H1 (cell line): ENCODE results near the gene RHEX. TPM values are rescaled to one million over a fixed set of nuclear protein-coding genes. Genes with fewer than 3 reads are reported as not detected.

Experiments used
- CTCF ChIA-PET: fragments of 300-600 bp; sonication (Branson Sonifier 250); formaldehyde crosslinking; loops from one replicate; lab custom pipeline; 2021; ENCODE audit not compliant: partially characterized antibody; lab: Charles Lee
- POLR2A ChIA-PET: fragments of 300-600 bp; sonication (Branson Sonifier 250); formaldehyde crosslinking; loops from one replicate; lab custom pipeline; 2021; ENCODE audit warnings: inconsistent platforms; ENCODE audit not compliant: partially characterized antibody; lab: Charles Lee
- DNase-seq, 2 experiments: peaks; one replicate each; pipeline versions ENCODE4 v3.0.0 to v3.0.0-alpha.2; 2010 to 2022; ENCODE audit warnings: low spot score in 2 of 2, low read depth in 1 of 2, mixed read lengths in 1 of 2
- FAIRE-seq: peaks from 2 replicates; lab custom pipeline; 2011; peaks lifted over from hg19 to GRCh38; lab: Jason Lieb, UNC
- H2AFZ ChIP-seq: 2 replicates; pipeline ENCODE4 v1.8.1; 2012; ENCODE audit warnings: low read length, inconsistent platforms
- H2AK5ac ChIP-seq: 2 replicates; pipeline ENCODE4 v1.6.1; 2013; ENCODE audit warnings: low read depth, low read length
- H2BK120ac ChIP-seq: replicated peaks from 2 replicates; pipeline ENCODE3; 2013; ENCODE audit warnings: low read depth, low read length, inconsistent platforms
- H2BK12ac ChIP-seq: 2 replicates; pipeline ENCODE4 v1.6.1; 2013; ENCODE audit warnings: low read depth, low read length
- H2BK15ac ChIP-seq: 2 replicates; pipeline ENCODE4 v1.6.1; 2013; ENCODE audit warnings: low read length
- H2BK20ac ChIP-seq: 2 replicates; pipeline ENCODE4 v1.6.1; 2013; ENCODE audit warnings: low read length
- H2BK5ac ChIP-seq: 2 replicates; pipeline ENCODE4 v1.6.1; 2013; ENCODE audit warnings: low read depth, low read length
- H3K14ac ChIP-seq: 2 replicates; pipeline ENCODE4 v1.6.1; 2013; ENCODE audit warnings: inconsistent platforms; ENCODE audit not compliant: insufficient read length
- H3K18ac ChIP-seq: 2 replicates; pipeline ENCODE4 v1.6.1; 2013; ENCODE audit warnings: low read length; ENCODE audit errors: extremely low read depth
- H3K23ac ChIP-seq: 2 replicates; pipeline ENCODE4 v1.6.1; 2013; ENCODE audit warnings: inconsistent platforms; ENCODE audit not compliant: insufficient read length
- H3K23me2 ChIP-seq: 2 replicates; pipeline ENCODE4 v1.6.1; 2013; ENCODE audit warnings: low read depth, low read length
- H3K27ac ChIP-seq: 2 replicates; pipeline ENCODE4 v1.6.1; 2011; ENCODE audit warnings: low read depth, low read length, inconsistent platforms
- H3K27me3 ChIP-seq, 4 experiments: replicated peaks in 1 of 4; 1 replicate in 1 of 4; 2 replicates in 3 of 4; pipeline versions ENCODE4 v1.6.1 to v1.8.1; 2011 to 2013; ENCODE audit warnings: low read length in 3 of 4, mild to moderate bottlenecking in 3 of 4, inconsistent platforms in 2 of 4, mixed read lengths in 2 of 4, moderate library complexity in 1 of 4; ENCODE audit not compliant: control insufficient read depth in 3 of 4, insufficient read depth in 3 of 4; ENCODE audit errors: extremely low read depth in 1 of 4
- H3K36me3 ChIP-seq, 4 experiments: 2 replicates each; pipeline versions ENCODE4 v1.6.1 to v1.8.1; 2011 to 2013; ENCODE audit warnings: mild to moderate bottlenecking in 4 of 4, low read length in 3 of 4, moderate library complexity in 2 of 4, control low read depth in 1 of 4, inconsistent platforms in 1 of 4; ENCODE audit not compliant: insufficient read depth in 4 of 4, control insufficient read depth in 2 of 4
- H3K4ac ChIP-seq: replicated peaks from 2 replicates; pipeline ENCODE3; 2013; ENCODE audit warnings: low read length, low read depth, mixed read lengths, inconsistent platforms; ENCODE audit not compliant: insufficient read length
- H3K4me1 ChIP-seq, 4 experiments: replicated peaks in 1 of 4; 1 replicate in 1 of 4; 2 replicates in 3 of 4; pipeline versions ENCODE4 v1.6.1 to v1.8.1; 2011 to 2013; ENCODE audit warnings: low read length in 3 of 4, inconsistent platforms in 2 of 4, mixed read lengths in 1 of 4; ENCODE audit not compliant: insufficient read depth in 4 of 4, control insufficient read depth in 3 of 4
- H3K4me2 ChIP-seq, 2 experiments: 2 replicates each; pipeline versions ENCODE4 v1.6.1 to v1.8.1; 2011 to 2013; ENCODE audit warnings: low read depth in 2 of 2, low read length in 2 of 2, control low read depth in 1 of 2, inconsistent platforms in 1 of 2, mild to moderate bottlenecking in 1 of 2; ENCODE audit not compliant: insufficient read depth in 1 of 2
- H3K4me3 ChIP-seq, 4 experiments: fragments of 200-600, 300-600 bp in 1 of 4; sonication (generic), shearing (Covaris generic), sonication (Bioruptor Twin) in 1 of 4; 2 replicates each; pipeline versions ENCODE4 v1.5.1 to v1.8.1; 2011 to 2016; ENCODE audit warnings: low read length in 4 of 4, low read depth in 3 of 4, control low read depth in 2 of 4, inconsistent platforms in 2 of 4, mild to moderate bottlenecking in 2 of 4, mixed read lengths in 1 of 4, moderate library complexity in 1 of 4; ENCODE audit not compliant: insufficient read depth in 2 of 4; ENCODE audit errors: extremely low read depth in 1 of 4
- H3K56ac ChIP-seq: replicated peaks from 2 replicates; pipeline ENCODE3; 2013; ENCODE audit warnings: low read depth, mild to moderate bottlenecking, mixed read lengths, low read length, inconsistent platforms; ENCODE audit not compliant: insufficient read length
- H3K79me1 ChIP-seq: 2 replicates; pipeline ENCODE4 v1.6.1; 2013; ENCODE audit warnings: low read depth, low read length, control low read depth
- H3K79me2 ChIP-seq, 2 experiments: 2 replicates each; pipeline versions ENCODE4 v1.6.1 to v1.8.1; 2012 to 2013; ENCODE audit warnings: low read length in 2 of 2, mild to moderate bottlenecking in 2 of 2, inconsistent platforms in 1 of 2; ENCODE audit not compliant: insufficient read depth in 2 of 2, control insufficient read depth in 1 of 2
- H3K9ac ChIP-seq, 4 experiments: replicated peaks in 1 of 4; 1 replicate in 1 of 4; 2 replicates in 3 of 4; pipeline versions ENCODE4 v1.6.1 to v1.8.1; 2011 to 2013; ENCODE audit warnings: low read depth in 3 of 4, low read length in 3 of 4, control low read depth in 2 of 4, mild to moderate bottlenecking in 2 of 4, moderate library complexity in 2 of 4, inconsistent platforms in 1 of 4; ENCODE audit errors: extremely low read depth in 1 of 4
- H3K9me3 ChIP-seq, 2 experiments: 2 replicates each; pipeline versions ENCODE4 v1.6.1 to v1.8.1; 2012 to 2013; ENCODE audit warnings: mild to moderate bottlenecking in 2 of 2, moderate library complexity in 2 of 2, control low read depth in 1 of 2, inconsistent platforms in 1 of 2, low read depth in 1 of 2, low read length in 1 of 2, mixed read lengths in 1 of 2; ENCODE audit not compliant: insufficient read depth in 2 of 2
- H4K20me1 ChIP-seq, 2 experiments: replicated peaks in 1 of 2; 2 replicates each; pipeline versions ENCODE3 to v1.8.1; 2011 to 2013; ENCODE audit warnings: inconsistent platforms in 2 of 2, low read length in 2 of 2, mild to moderate bottlenecking in 1 of 2; ENCODE audit not compliant: insufficient read depth in 2 of 2, control insufficient read depth in 1 of 2
- H4K5ac ChIP-seq: 2 replicates; pipeline ENCODE4 v1.6.1; 2013; ENCODE audit warnings: low read length, low read depth, mixed read lengths, inconsistent platforms; ENCODE audit not compliant: insufficient read length
- H4K8ac ChIP-seq: 2 replicates; pipeline ENCODE4 v1.8.0; 2013; ENCODE audit warnings: mild to moderate bottlenecking, moderate library complexity, low read length, inconsistent platforms; ENCODE audit not compliant: insufficient read depth; ENCODE audit errors: extremely low read depth
- H4K91ac ChIP-seq: replicated peaks from 2 replicates; pipeline ENCODE3; 2013; ENCODE audit warnings: low read length, mixed read lengths, inconsistent platforms; ENCODE audit not compliant: insufficient read length
- BACH1 ChIP-seq: IDR thresholded peaks from 2 replicates; pipeline ENCODE4 v1.6.1; 2012; ENCODE audit warnings: low read length, improper control_type of control experiment
- CBX8 ChIP-seq: fragments of 300-800, 300-1000 bp; sonication (generic); IDR thresholded peaks from 2 replicates; pipeline ENCODE4 v1.7.1; 2016; ENCODE audit warnings: low read depth, low read length, borderline replicate concordance
- CREB1 ChIP-seq: IDR thresholded peaks from 2 replicates; pipeline ENCODE4 v1.6.1; 2012; ENCODE audit warnings: inconsistent platforms
- EGR1 ChIP-seq: IDR thresholded peaks from 2 replicates; pipeline ENCODE4 v1.6.1; 2011; ENCODE audit warnings: low read depth, low read length, borderline replicate concordance
- EZH2 ChIP-seq: fragments of 200-600 bp; sonication (generic); IDR thresholded peaks from 2 replicates; pipeline ENCODE4 v1.7.1; 2012; ENCODE audit warnings: low read depth, mild to moderate bottlenecking, moderate library complexity, low read length, inconsistent platforms; ENCODE audit not compliant: severe bottlenecking
- FOSL1 ChIP-seq: IDR thresholded peaks from 2 replicates; pipeline ENCODE4 v1.6.1; 2011; ENCODE audit warnings: mild to moderate bottlenecking, low read depth, low read length, moderate library complexity; ENCODE audit not compliant: insufficient read depth
- JUND ChIP-seq: IDR thresholded peaks from 2 replicates; pipeline ENCODE4 v1.6.1; 2011; ENCODE audit warnings: mild to moderate bottlenecking, improper control_type of control experiment, low read length
- NANOG ChIP-seq: IDR thresholded peaks from 2 replicates; pipeline ENCODE4 v1.6.1; 2011; ENCODE audit warnings: low read length, low read depth, mild to moderate bottlenecking, inconsistent platforms; ENCODE audit not compliant: insufficient read depth, poor library complexity, severe bottlenecking
- POLR2A ChIP-seq, 2 experiments: IDR thresholded peaks; 1 replicate in 1 of 2; 2 replicates in 1 of 2; pipeline ENCODE4 v1.6.1; 2011; ENCODE audit warnings: low read depth in 2 of 2, low read length in 2 of 2, mild to moderate bottlenecking in 2 of 2; ENCODE audit errors: control extremely low read depth in 1 of 2
- RBBP5 ChIP-seq: IDR thresholded peaks from 2 replicates; pipeline ENCODE4 v1.7.1; 2012; ENCODE audit warnings: low read depth, mild to moderate bottlenecking, inconsistent platforms, low read length, moderate library complexity, borderline replicate concordance
- SIN3A ChIP-seq, 2 experiments: IDR thresholded peaks in 1 of 2; conservative IDR thresholded peaks in 1 of 2; 2 replicates each; pipeline ENCODE4 v1.6.1; 2011 to 2012; ENCODE audit warnings: low read length in 2 of 2, improper control_type of control experiment in 1 of 2, low read depth in 1 of 2, mild to moderate bottlenecking in 1 of 2
- SP2 ChIP-seq: IDR thresholded peaks from 2 replicates; pipeline ENCODE4 v1.6.1; 2012; ENCODE audit warnings: mild to moderate bottlenecking, low read length, inconsistent platforms
- TBP ChIP-seq: IDR thresholded peaks from 2 replicates; pipeline ENCODE4 v1.6.1; 2011; ENCODE audit warnings: low read depth, low read length, improper control_type of control experiment
- WGBS, 2 experiments: shearing (Covaris generic) in 1 of 2; methylation state at CpG; one replicate each; pipeline versions ENCODE4 v1.1.6 to v1.1.7; 2013 to 2015; ENCODE audit warnings: low lambda C conversion rate in 2 of 2, mixed read lengths in 2 of 2, inconsistent platforms in 1 of 2, low coverage in 1 of 2, missing lambda C conversion rate in 1 of 2; ENCODE audit not compliant: insufficient replicate concordance in 2 of 2, insufficient coverage in 1 of 2, insufficient read length in 1 of 2; ENCODE audit errors: extremely low coverage in 1 of 2, missing lambda C conversion rate in 1 of 2; 5-methylcytosine and 5-hydroxymethylcytosine counted together
- polyA plus RNA-seq, 7 experiments: library from polyadenylated mRNA; depleted of rRNA in 3 of 7; stranded (reverse) in 5 of 7; unstranded in 2 of 7; fragments of >200 nt in 5 of 7; fragments of 200-250 nt in 2 of 7; gene quantifications; 1 replicate in 5 of 7; 2 replicates in 1 of 7; 4 replicates in 1 of 7; pipeline versions ENCODE4 v1.2.1 to v1.2.3, GENCODE V29; 2011 to 2013; ENCODE audit warnings: missing spikeins in 2 of 7, mixed read lengths in 2 of 7
- total RNA-seq: library from RNA; stranded (reverse); fragmentation: NEBNext Ultra II Directional; extraction: Animal tissue kit (Norgen Biotek cat#: 25700); gene quantifications from 2 replicates; pipeline ENCODE4 v1.2.1, GENCODE V29; 2021

Gene RHEX
- total and polyA plus RNA-seq, 2 of the 8 experiments (the other 6 are each of a cell fraction or from before 2014, with no cell fraction given) = not detected

- Histone ChIP-seq H3K14ac (no peak overlapping the region), H2BK20ac (no peak overlapping the region), H3K4me1 (no peaks in the 10 kb centered on the region; a peak in 1 of 7 replicates), H4K8ac (no peak overlapping the region), H3K36me3 (no peaks in the 10 kb centered on the region), H3K23me2 (no peaks in the 10 kb centered on the region), H3K4ac (no peak overlapping the region), H3K79me2 (no peaks in the 10 kb centered on the region), H3K27me3 (no peaks in the 10 kb centered on the region), H3K4me3 (no peak overlapping the region), H2BK12ac (no peak overlapping the region), H3K27ac (no peak overlapping the region), H2AFZ (no peak overlapping the region), H4K5ac (no peak overlapping the region), H2BK15ac (no peak overlapping the region), H4K91ac (no peak overlapping the region), H2BK120ac (no peak overlapping the region), H3K56ac (no peak overlapping the region), H3K9ac (no peak overlapping the region), H3K4me2 (no peak overlapping the region), H3K79me1 (no peaks in the 10 kb centered on the region), H3K23ac (no peak overlapping the region), H2AK5ac (no peak overlapping the region), H3K9me3 (no peaks in the 10 kb centered on the region), H3K18ac (no peak overlapping the region), H2BK5ac (no peak overlapping the region), H4K20me1 (no peaks in the 10 kb centered on the region)
- FAIRE-seq (no peak), DNase-seq (peak in 1 of 2 experiments; percentile 30)
- ChIA-PET CTCF (interaction anchor here (0.9 to 16.5 kb wide), 8 partner anchors 8 to 118 kb away, joined by 3 to 262 read pairs (median 7); no protein-coding TSS in a partner anchor), POLR2A (no interaction called here)
- whole genome bisulfite sequencing, 2 experiments = 75% methylated on average over 1 of the region's 1 CpG; no CpG with 5 or more reads in 1 of the 2 experiments
- TF ChIP-seq RBBP5 = no peak
- TF ChIP-seq BACH1 = no peak
- TF ChIP-seq CBX8 = no peak
- TF ChIP-seq POLR2A (IDR thresholded peaks at IDR 0.05; ENCODE audit: control extremely low read depth in 1 of 2, low read depth in 2 of 2, low read length in 2 of 2) = no peak
- TF ChIP-seq SP2 = no peak
- no peak for TF ChIP-seq TBP
- no peak for TF ChIP-seq NANOG
- TF ChIP-seq CREB1 = no peak
- TF ChIP-seq EZH2 = no peak
- no peak for TF ChIP-seq JUND
- TF ChIP-seq FOSL1 = no peak
- TF ChIP-seq SIN3A (conservative IDR thresholded peaks at IDR 0.05 in 1 of 2, IDR thresholded peaks at IDR 0.05 in 1 of 2; ENCODE audit: low read depth in 1 of 2, low read length in 2 of 2) = no peak
- no peak for TF ChIP-seq EGR1
Measured at GRCh38 chr1:206100226-206100815, 47.3 kb downstream of the RHEX start.
